CD4-positive, alpha-beta T cell (primary cell): ENCODE results near the gene CCSER2. TPM values are rescaled to one million over a fixed set of nuclear protein-coding genes. Genes with fewer than 3 reads are reported as not detected.
A peak's percentile ranks its signal among the peaks of the same experiment; 100 is the strongest.

Experiments used
- ATAC-seq: fragments of 200-7000 bp; cut with Tn5 transposase; one replicate; pipeline ENCODE4 v1.10.0; 2022; ENCODE audit warnings: mild to moderate bottlenecking; ENCODE audit not compliant: poor library complexity
- CTCF ChIA-PET: fragments of 350-600 bp; sonication (Branson Sonifier 250); formaldehyde crosslinking; loops from one replicate; lab custom pipeline; 2021; ENCODE audit warnings: antibody characterized with exemption, inconsistent platforms; lab: Charles Lee
- POLR2A ChIA-PET: fragments of 350-600 bp; sonication (Branson Sonifier 250); formaldehyde crosslinking; loops from one replicate; lab custom pipeline; 2021; ENCODE audit warnings: antibody characterized with exemption, inconsistent platforms; lab: Charles Lee
- DNase-seq, 14 experiments: peaks; one replicate each; pipeline ENCODE4 v3.0.0-alpha.2; 2013 to 2020; ENCODE audit warnings: mixed read lengths in 2 of 14
- H3K27ac ChIP-seq, 2 donors: one replicate each; pipeline versions ENCODE4 v1.5.1 to v1.7.0; 2013; ENCODE audit warnings: low read length in 2 of 2, low read depth in 1 of 2, mild to moderate bottlenecking in 1 of 2
- H3K27me3 ChIP-seq, 2 experiments: 1 replicate in 1 of 2; 2 replicates in 1 of 2; pipeline versions ENCODE4 v1.6.1 to v1.7.0; 2013; ENCODE audit warnings: low read length in 2 of 2, control low read depth in 1 of 2, mild to moderate bottlenecking in 1 of 2, moderate library complexity in 1 of 2; ENCODE audit not compliant: insufficient read depth in 2 of 2, control insufficient read depth in 1 of 2
- H3K36me3 ChIP-seq: one replicate; pipeline ENCODE4 v1.6.1; 2013; ENCODE audit warnings: low read length, control low read depth; ENCODE audit not compliant: insufficient read depth
- H3K4me1 ChIP-seq: one replicate; pipeline ENCODE4 v1.6.1; 2013; ENCODE audit warnings: low read length, control low read depth; ENCODE audit not compliant: insufficient read depth
- H3K4me3 ChIP-seq: one replicate; pipeline ENCODE4 v1.5.1; 2013; ENCODE audit warnings: mild to moderate bottlenecking, low read length, moderate library complexity
- H3K9me3 ChIP-seq, 2 experiments: 1 replicate in 1 of 2; 2 replicates in 1 of 2; pipeline versions ENCODE4 v1.6.1 to v1.7.0; 2013; ENCODE audit warnings: low read length in 2 of 2, mild to moderate bottlenecking in 2 of 2, control low read depth in 1 of 2, moderate library complexity in 1 of 2; ENCODE audit not compliant: control insufficient read depth in 1 of 2, insufficient read depth in 1 of 2
- H3K27ac Mint-ChIP-seq: one replicate; pipeline ENCODE4 v1.8.0; 2020; ENCODE audit warnings: mixed read lengths
- H3K27me3 Mint-ChIP-seq: one replicate; pipeline ENCODE4 v1.8.0; 2021; ENCODE audit warnings: mixed read lengths
- H3K36me3 Mint-ChIP-seq: one replicate; pipeline ENCODE4 v1.8.0; 2021; ENCODE audit warnings: low read depth, mixed read lengths
- H3K4me1 Mint-ChIP-seq: one replicate; pipeline ENCODE4 v1.8.0; 2021; ENCODE audit warnings: low read depth, mixed read lengths
- H3K4me3 Mint-ChIP-seq: one replicate; pipeline ENCODE4 v1.8.0; 2020; ENCODE audit warnings: mild to moderate bottlenecking, mixed read lengths
- H3K9me3 Mint-ChIP-seq: one replicate; pipeline ENCODE4 v1.8.0; 2020; ENCODE audit warnings: mixed read lengths
- CTCF ChIP-seq: fragments of 200-600 bp; IDR thresholded peaks from one replicate; pipeline ENCODE4 v1.8.0; 2022; ENCODE audit warnings: antibody characterized with exemption, mild to moderate bottlenecking
- intact Hi-C, 2 experiments: fragments of 100-400 bp; cut with DNase I in 1 of 2; cut with micrococcal nuclease in 1 of 2; formaldehyde crosslinking; loops; one replicate each; pipeline versions ENCODE4 v1.15.1 to v1.9.0; 2023 to 2025; cut with DNase I, micrococcal nuclease
- total RNA-seq, 174 experiments: library from RNA in 2 of 174; stranded (reverse) in 2 of 174; gene quantifications; one replicate each; pipeline ENCODE4 v1.2.3 and lab custom pipeline; 2021 to 2026

Gene CCSER2
- total RNA-seq, 2 experiments from 2014 or later, result 134 to 148 TPM

GRCh38 chr10:84405662-84406061 lies 77.3 kb downstream of the CCSER2 start:
- CTCF ChIA-PET, result interaction anchor here (1.8 kb wide), 1 partner anchor 53 kb away, joined by 4 read pairs; no protein-coding TSS in a partner anchor
- POLR2A ChIA-PET, result no interaction called here
- Histone ChIP-seq H3K27me3 (no peaks in the 10 kb centered on the region), H3K4me3 (no peak overlapping the region), H3K36me3 (no peaks in the 10 kb centered on the region), H3K9me3 (peaks cover 0 to 2% of the 10 kb centered on the region in 2 experiments), H3K27ac (no peak overlapping the region), H3K4me1 (no peaks in the 10 kb centered on the region)
- peaks cover 6% of the 10 kb centered on the region for H3K9me3 Mint-ChIP-seq
- intact Hi-C loops, result no loop called here
- peaks cover 79% of the 10 kb centered on the region for H3K4me1 Mint-ChIP-seq
- no peaks in the 10 kb centered on the region for H3K27me3 Mint-ChIP-seq
- no peak overlapping the region for H3K4me3 Mint-ChIP-seq
- H3K36me3 Mint-ChIP-seq, result peaks cover 93% of the 10 kb centered on the region
- ATAC-seq (no peak), DNase-seq (no peak)
- no peak overlapping the region for H3K27ac Mint-ChIP-seq
- TF ChIP-seq CTCF, result no peak

DNA sequence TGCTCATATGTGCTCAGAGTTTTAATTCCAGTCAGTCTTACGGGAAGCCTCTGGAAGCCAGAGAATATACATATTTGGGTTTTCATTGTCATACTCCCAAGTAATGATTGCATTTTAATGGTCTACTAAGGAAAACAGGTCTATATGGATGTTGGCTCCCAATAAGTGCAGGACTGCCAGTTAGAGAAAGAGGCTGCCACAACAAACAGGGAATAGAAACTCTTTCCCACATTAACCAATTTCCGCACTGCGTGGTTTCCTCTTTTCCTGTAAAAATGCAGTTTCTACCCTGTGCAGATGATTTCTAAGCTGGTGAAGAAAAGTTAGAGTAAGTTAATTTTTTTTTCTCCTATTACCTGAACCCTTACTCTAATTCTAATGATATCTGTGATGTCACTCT lies 78.2 kb downstream of the CCSER2 start:
- no peaks in the 10 kb centered on the region for H3K27me3 ChIP-seq
- Mint-ChIP-seq H3K36me3 (peaks cover 93% of the 10 kb centered on the region), H3K4me3 (no peak overlapping the region), H3K4me1 (peaks cover 79% of the 10 kb centered on the region), H3K27me3 (no peaks in the 10 kb centered on the region), H3K27ac (peak overlapping the region; percentile 2), H3K9me3 (peaks cover 8% of the 10 kb centered on the region)
- no peak for TF ChIP-seq CTCF
- no peak overlapping the region for H3K4me3 ChIP-seq
- ChIA-PET POLR2A (no interaction called here), CTCF (no interaction called here)
- intact Hi-C loops, result no loop called here
- peaks cover 0 to 7% of the 10 kb centered on the region in 2 experiments for H3K9me3 ChIP-seq
- ATAC-seq (no peak), DNase-seq (no peak)
- H3K4me1 ChIP-seq, result no peaks in the 10 kb centered on the region
- H3K27ac ChIP-seq, result no peak overlapping the region
- no peaks in the 10 kb centered on the region for H3K36me3 ChIP-seq

GRCh38 chr10:84407388-84408049 lies 79.1 kb downstream of the CCSER2 start:
- Histone ChIP-seq H3K4me3 (no peak overlapping the region), H3K36me3 (no peaks in the 10 kb centered on the region), H3K27ac (no peak overlapping the region), H3K9me3 (peaks cover 0 to 13% of the 10 kb centered on the region in 2 experiments), H3K27me3 (no peaks in the 10 kb centered on the region), H3K4me1 (no peaks in the 10 kb centered on the region)
- ATAC-seq (no peak), DNase-seq (no peak)
- TF ChIP-seq CTCF, result no peak
- H3K4me1 Mint-ChIP-seq, result peaks cover 81% of the 10 kb centered on the region
- H3K36me3 Mint-ChIP-seq, result peaks cover 93% of the 10 kb centered on the region
- H3K27me3 Mint-ChIP-seq, result no peaks in the 10 kb centered on the region
- peaks cover 10% of the 10 kb centered on the region for H3K9me3 Mint-ChIP-seq
- no peak overlapping the region for H3K4me3 Mint-ChIP-seq
- peak overlapping the region; percentile 2 for H3K27ac Mint-ChIP-seq
- ChIA-PET CTCF (no interaction called here), POLR2A (no interaction called here)
- intact Hi-C loops, result no loop called here
